K562 (cell line): Measurements from ENCODE around the gene RXRA. TPM values are rescaled to one million over a fixed set of nuclear protein-coding genes. Genes with fewer than 3 reads are reported as not detected.

Experiments used
- ATAC-seq: fragments of 200-7000 bp; cut with Tn5 transposase; 3 replicates; pipeline ENCODE4 v1.9.1; 2020; ENCODE audit warnings: moderate library complexity
- BruUV-seq: library from RNA; stranded (reverse); fragments of 400-500 nt; replicated peaks from 2 replicates; lab custom pipeline; 2021; lab: Mats Ljungman, UMichigan
- CTCF ChIA-PET: fragments of 300-600 bp; formaldehyde crosslinking; extraction: SDS; loops from one replicate; lab custom pipeline; 2021; ENCODE audit warnings: low intra/inter-chr PET ratio; lab: Yijun Ruan, JAX
- POLR2A ChIA-PET: fragments of 300-600, 350-650 bp; sonication (Branson Sonifier 250); formaldehyde crosslinking; extraction: SDS; loops from one replicate; lab custom pipeline; 2021; ENCODE audit warnings: antibody characterized with exemption, inconsistent platforms; lab: Yijun Ruan, JAX
- DNase-seq, 4 experiments: peaks; one replicate each; pipeline versions ENCODE4 v3.0.0 to v3.0.0-alpha.2; 2011 to 2018; ENCODE audit warnings: low spot score in 3 of 4, mixed read lengths in 3 of 4; ENCODE audit errors: extremely low read depth in 1 of 4
- FAIRE-seq: peaks from 2 replicates; lab custom pipeline; 2011; peaks lifted over from hg19 to GRCh38; lab: Jason Lieb, UNC
- H2AFZ ChIP-seq: 2 replicates; pipeline ENCODE4 v1.6.0; 2011; ENCODE audit warnings: low read depth, low read length, control low read depth, inconsistent platforms
- H3K27ac ChIP-seq: fragments of 200-600 bp; 3 replicates; pipeline ENCODE4 v1.8.0; 2011; ENCODE audit warnings: low read depth, mild to moderate bottlenecking, control low read depth, inconsistent platforms, low read length, moderate library complexity, mixed read lengths; ENCODE audit errors: extremely low read depth
- H3K27me3 ChIP-seq, 2 experiments: fragments of 300-600 bp in 1 of 2; 2 replicates in 1 of 2; 3 replicates in 1 of 2; pipeline versions ENCODE4 v1.6.0 to v1.8.0; 2011; ENCODE audit warnings: inconsistent platforms in 2 of 2, low read length in 2 of 2, mild to moderate bottlenecking in 1 of 2, mixed read lengths in 1 of 2, moderate library complexity in 1 of 2; ENCODE audit not compliant: control insufficient read depth in 2 of 2, insufficient read depth in 2 of 2
- H3K36me3 ChIP-seq: fragments of 300-600 bp; 3 replicates; pipeline ENCODE4 v1.8.0; 2011; ENCODE audit warnings: mild to moderate bottlenecking, low read length, inconsistent platforms; ENCODE audit not compliant: control insufficient read depth, insufficient read depth
- H3K4me1 ChIP-seq, 2 experiments: fragments of 200-600 bp in 1 of 2; replicated peaks in 1 of 2; 2 replicates in 1 of 2; 3 replicates in 1 of 2; pipeline versions ENCODE4 v1.5.1 to v1.8.0; 2011; ENCODE audit warnings: inconsistent platforms in 2 of 2, low read length in 2 of 2, mild to moderate bottlenecking in 1 of 2, mixed read lengths in 1 of 2, moderate library complexity in 1 of 2; ENCODE audit not compliant: control insufficient read depth in 2 of 2, insufficient read depth in 2 of 2
- H3K4me2 ChIP-seq: 2 replicates; pipeline ENCODE4 v1.6.1; 2011; ENCODE audit warnings: low read length, control low read depth, inconsistent platforms, mixed read lengths; ENCODE audit not compliant: insufficient read depth
- H3K4me3 ChIP-seq: fragments of 200-600 bp; sonication (generic), shearing (Covaris generic); 2 replicates; pipeline ENCODE4 v1.5.1; 2016; ENCODE audit warnings: control low read depth, inconsistent platforms
- H3K79me2 ChIP-seq: fragments of 200-600 bp; 3 replicates; pipeline ENCODE4 v1.8.0; 2011; ENCODE audit warnings: low read length, inconsistent platforms; ENCODE audit not compliant: control insufficient read depth, insufficient read depth
- H3K9ac ChIP-seq, 2 experiments: 2 replicates each; pipeline versions ENCODE4 v1.6.0 to v1.6.1; 2011; ENCODE audit warnings: low read depth in 2 of 2, low read length in 2 of 2, control low read depth in 1 of 2, inconsistent platforms in 1 of 2, mild to moderate bottlenecking in 1 of 2, mixed read lengths in 1 of 2; ENCODE audit not compliant: insufficient read depth in 1 of 2
- H3K9me1 ChIP-seq: one replicate; pipeline ENCODE4 v1.6.0; 2011; ENCODE audit warnings: inconsistent platforms, mild to moderate bottlenecking, low read length, moderate library complexity; ENCODE audit not compliant: control insufficient read depth, insufficient read depth
- H3K9me3 ChIP-seq: replicated peaks from 2 replicates; pipeline ENCODE4 v1.5.1; 2011; ENCODE audit warnings: low read depth, low read length, inconsistent platforms; ENCODE audit not compliant: control insufficient read depth, insufficient read depth
- H4K20me1 ChIP-seq: replicated peaks from 2 replicates; pipeline ENCODE4 v1.6.1; 2011; ENCODE audit warnings: low read length, inconsistent platforms, mixed read lengths; ENCODE audit not compliant: control insufficient read depth, insufficient read depth
- BCLAF1 ChIP-seq, 2 experiments: fragments of 450-650 bp in 1 of 2; IDR thresholded peaks; 2 replicates each; pipeline ENCODE4 v1.6.1; 2011 to 2017; ENCODE audit warnings: low read depth in 2 of 2, antibody characterized with exemption in 1 of 2, borderline replicate concordance in 1 of 2, low read length in 1 of 2, mild to moderate bottlenecking in 1 of 2, mixed read lengths in 1 of 2; ENCODE audit not compliant: control insufficient read depth in 1 of 2
- CUX1 ChIP-seq: fragments of 200-800 bp; sonication (Bioruptor generic); IDR thresholded peaks from 2 replicates; pipeline ENCODE4 v1.6.1; 2016; ENCODE audit warnings: missing genetic modification characterization, missing compliant biosample characterization
- HMGXB4 ChIP-seq: sonication (generic); formaldehyde crosslinking; IDR thresholded peaks from 2 replicates; pipeline ENCODE4 v1.8.1; 2023; ENCODE audit warnings: mild to moderate bottlenecking, missing genetic modification reagents
- PBX2 ChIP-seq, 2 experiments: IDR thresholded peaks in 1 of 2; conservative IDR thresholded peaks in 1 of 2; 2 replicates each; pipeline ENCODE4 v1.6.1; 2016; ENCODE audit warnings: low read depth in 2 of 2, mild to moderate bottlenecking in 1 of 2, missing compliant biosample characterization in 1 of 2, missing genetic modification characterization in 1 of 2, moderate library complexity in 1 of 2
- ZNF584 ChIP-seq: fragments of 200-800 bp; sonication (Bioruptor generic); IDR thresholded peaks from 2 replicates; pipeline ENCODE4 v1.6.1; 2016; ENCODE audit warnings: low read depth, mild to moderate bottlenecking, missing genetic modification characterization, missing compliant biosample characterization
- WGBS: fragments of 100-300 bp; shearing (Covaris generic); methylation state at CpG from one replicate; pipeline ENCODE4 v1.1.6; 2016; ENCODE audit warnings: low coverage, mixed read lengths; ENCODE audit not compliant: insufficient coverage; ENCODE audit errors: missing lambda C conversion rate; 5-methylcytosine and 5-hydroxymethylcytosine counted together
- in situ Hi-C: fragments of 300-500 bp; cut with MboI; formaldehyde crosslinking; loops from 4 replicates; pipeline ENCODE4 v1.15.0; 2018; ENCODE audit warnings: inconsistent platforms, mixed read lengths
- intact Hi-C: fragments of 100-400 bp; cut with micrococcal nuclease; formaldehyde crosslinking; loops from 2 replicates; pipeline ENCODE4 v1.14.2; 2022
- polyA plus RNA-seq, 8 experiments: library from polyadenylated mRNA; depleted of rRNA in 4 of 8; stranded (reverse) in 5 of 8; unstranded in 3 of 8; fragments of >200 nt; fragmentation: Nextera tagmentation in 2 of 8; fragmentation: Illumina TruSeq in 1 of 8; extraction: Ambion mirVana in 2 of 8; extraction: Trizol in 1 of 8; gene quantifications; 2 replicates each; pipeline versions ENCODE4 v1.2.1 to v1.2.3, GENCODE V29; 2011 to 2014; ENCODE audit warnings: inconsistent platforms in 1 of 8, missing spikeins in 1 of 8
- total RNA-seq, 7 experiments: library from RNA; depleted of rRNA in 6 of 7; stranded (reverse); fragments of >200 nt in 6 of 7; fragmentation: Illumina TruSeq in 2 of 7; extraction: Trizol in 2 of 7; gene quantifications; 2 replicates each; pipeline versions ENCODE4 v1.2.1 to v1.2.3, GENCODE V29; 2011 to 2021; ENCODE audit warnings: low replicate concordance in 1 of 7

Gene RXRA
- total and polyA plus RNA-seq, 9 of the 15 experiments (the other 6 are each of a cell fraction or from before 2014, with no cell fraction given), result 0.35 to 23.6 (median 4.6) TPM

GRCh38 chr9:134377143-134377484 lies 50.9 kb downstream of the RXRA start (continued):
- TF ChIP-seq PBX2 (CRISPR knock-in tag; IDR thresholded peaks at IDR 0.05; ENCODE audit: low read depth) (no peak), PBX2 (tag; conservative IDR thresholded peaks at IDR 0.05; ENCODE audit: low read depth) (no peak)

GRCh38 chr9:134377976-134378375 lies 51.7 kb downstream of the RXRA start:
- no TSS peak for BruUV-seq
- Histone ChIP-seq H3K9me3 (no peaks in the 10 kb centered on the region), H3K27ac (no peak overlapping the region), H3K9ac (no peak overlapping the region; a peak in 1 of 4 replicates), H2AFZ (no peak overlapping the region), H3K4me3 (no peak overlapping the region), H4K20me1 (peaks cover 93% of the 10 kb centered on the region), H3K27me3 (no peaks in the 10 kb centered on the region), H3K9me1 (no peaks in the 10 kb centered on the region), H3K79me2 (peaks cover 9% of the 10 kb centered on the region; the same call in 1 of the 3 replicates), H3K4me1 (peaks cover 0 to 92% of the 10 kb centered on the region in 2 experiments; a peak in 2 of 5 replicates), H3K4me2 (no peak overlapping the region), H3K36me3 (no peaks in the 10 kb centered on the region)
- no peak for DNase-seq
- 70% methylated on average over 14 of the region's 17 CpGs for WGBS
- CTCF ChIA-PET, result no interaction called here
- no peak for FAIRE-seq
- no peak for ATAC-seq
- in situ Hi-C loops, result no loop called here
- intact Hi-C loops, result no loop called here
- POLR2A ChIA-PET, result no interaction called here
- TF ChIP-seq BCLAF1 (IDR thresholded peaks at IDR 0.05; ENCODE audit: borderline replicate concordance in 1 of 2, control insufficient read depth in 1 of 2, low read depth in 2 of 2, low read length in 1 of 2) (no peak), ZNF584 (CRISPR knock-in tag) (no peak), HMGXB4 (CRISPR knock-in tag) (no peak), CUX1 (no peak)
